OCI-LY1 (cell line): Measurements from ENCODE around the gene DCX.

Experiments
- EZH2 ChIP-seq: fragments of 200-600 bp; sonication (generic), shearing (Covaris generic); IDR thresholded peaks from 2 replicates; pipeline ENCODE4 v1.8.0; 2017; ENCODE audit warnings: borderline replicate concordance, mixed run types, mild to moderate bottlenecking, antibody characterized with exemption, low read length, moderate library complexity, mixed read lengths
- TF ChIP-seq, protein P1 (sequence below): fragments of 200-600 bp; sonication (generic), shearing (Covaris generic); IDR thresholded peaks from 2 replicates; pipeline ENCODE4 v1.5.1; 2017; ENCODE audit warnings: mild to moderate bottlenecking, antibody characterized with exemption, low read length, moderate library complexity, mixed read lengths

DNA sequence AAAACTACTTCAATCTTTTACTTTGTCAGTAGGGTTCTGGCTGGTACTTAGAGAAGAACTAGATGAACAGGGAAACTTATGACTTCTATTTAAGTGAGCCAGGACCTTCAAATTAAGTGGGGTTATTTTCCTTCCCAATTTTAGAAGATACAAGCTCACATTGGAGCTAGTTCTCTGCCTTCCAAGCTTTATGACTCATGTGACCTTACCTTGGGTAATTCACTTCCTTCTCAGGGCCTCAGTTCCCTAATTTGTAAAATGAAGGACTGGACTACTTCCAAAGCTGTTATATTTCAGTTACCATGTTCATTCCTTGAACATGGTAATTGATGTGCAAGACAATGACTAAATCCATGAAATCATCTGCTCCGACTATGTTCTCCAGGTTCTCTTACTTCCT, 32.0 kb upstream of the DCX start:
- TF ChIP-seq EZH2, result no peak
- TF ChIP-seq, protein P1, sequence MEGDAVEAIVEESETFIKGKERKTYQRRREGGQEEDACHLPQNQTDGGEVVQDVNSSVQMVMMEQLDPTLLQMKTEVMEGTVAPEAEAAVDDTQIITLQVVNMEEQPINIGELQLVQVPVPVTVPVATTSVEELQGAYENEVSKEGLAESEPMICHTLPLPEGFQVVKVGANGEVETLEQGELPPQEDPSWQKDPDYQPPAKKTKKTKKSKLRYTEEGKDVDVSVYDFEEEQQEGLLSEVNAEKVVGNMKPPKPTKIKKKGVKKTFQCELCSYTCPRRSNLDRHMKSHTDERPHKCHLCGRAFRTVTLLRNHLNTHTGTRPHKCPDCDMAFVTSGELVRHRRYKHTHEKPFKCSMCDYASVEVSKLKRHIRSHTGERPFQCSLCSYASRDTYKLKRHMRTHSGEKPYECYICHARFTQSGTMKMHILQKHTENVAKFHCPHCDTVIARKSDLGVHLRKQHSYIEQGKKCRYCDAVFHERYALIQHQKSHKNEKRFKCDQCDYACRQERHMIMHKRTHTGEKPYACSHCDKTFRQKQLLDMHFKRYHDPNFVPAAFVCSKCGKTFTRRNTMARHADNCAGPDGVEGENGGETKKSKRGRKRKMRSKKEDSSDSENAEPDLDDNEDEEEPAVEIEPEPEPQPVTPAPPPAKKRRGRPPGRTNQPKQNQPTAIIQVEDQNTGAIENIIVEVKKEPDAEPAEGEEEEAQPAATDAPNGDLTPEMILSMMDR, result no peak
